Gastrocnemius medialis (tissue), 4 donors: ENCODE measurements around the gene LRRC19. TPM values are rescaled to one million over a fixed set of nuclear protein-coding genes. Genes with fewer than 3 reads are reported as not detected.

Source experiments
- ATAC-seq, 2 donors: fragments of 150-250 bp; one replicate each; pipeline ENCODE4 v1.9.1; 2016
- DNase-seq, 2 donors: peaks; one replicate each; pipeline ENCODE4 v3.0.0-alpha.2; 2019
- H3K27ac ChIP-seq, 4 donors: fragments of 200-600 bp; sonication (generic); 1 replicate in 1 of 4; 2 replicates in 3 of 4; pipeline ENCODE4 v1.5.1; 2016 to 2018; ENCODE audit warnings: mild to moderate bottlenecking in 2 of 4, moderate library complexity in 1 of 4
- H3K27me3 ChIP-seq, 3 donors: fragments of 200-600 bp; sonication (generic) in 2 of 3; 1 replicate in 1 of 3; 2 replicates in 2 of 3; pipeline versions ENCODE4 v1.5.1 to v1.6.0; 2016 to 2019; ENCODE audit warnings: mild to moderate bottlenecking in 1 of 3, moderate library complexity in 1 of 3
- H3K36me3 ChIP-seq, 2 donors: fragments of 200-600 bp; sonication (generic) in 1 of 2; one replicate each; pipeline ENCODE4 v1.5.1; 2017 to 2018
- H3K4me1 ChIP-seq, 2 donors: fragments of 200-600 bp; sonication (generic) in 1 of 2; one replicate each; pipeline ENCODE4 v1.5.1; 2016 to 2017; ENCODE audit warnings: mild to moderate bottlenecking in 2 of 2
- H3K4me3 ChIP-seq, 4 donors: fragments of 200-600 bp; sonication (generic) in 3 of 4; 1 replicate in 1 of 4; 2 replicates in 3 of 4; pipeline ENCODE4 v1.5.1; 2016 to 2019; ENCODE audit warnings: mild to moderate bottlenecking in 2 of 4
- H3K9me3 ChIP-seq, 3 donors: fragments of 200-600 bp; sonication (generic) in 2 of 3; 1 replicate in 1 of 3; 2 replicates in 2 of 3; pipeline ENCODE4 v1.5.1; 2016 to 2019
- CTCF ChIP-seq, 5 experiments: fragments of 450-650 bp in 3 of 5; fragments of 200-600 bp in 2 of 5; sonication (generic) in 2 of 5; IDR thresholded peaks in 4 of 5; conservative IDR thresholded peaks in 1 of 5; 1 replicate in 4 of 5; 2 replicates in 1 of 5; pipeline ENCODE4 v1.5.1; 2016 to 2019; ENCODE audit warnings: antibody characterized with exemption in 5 of 5, mild to moderate bottlenecking in 3 of 5, moderate library complexity in 3 of 5
- POLR2A ChIP-seq, 2 donors: fragments of 450-650 bp; IDR thresholded peaks; one replicate each; pipeline ENCODE4 v1.6.1; 2017; ENCODE audit warnings: antibody characterized with exemption in 2 of 2, mild to moderate bottlenecking in 2 of 2, moderate library complexity in 2 of 2
- in situ Hi-C, 4 donors: fragments of 200-750 bp; cut with MboI; loops; one replicate each; pipeline versions ENCODE4 v1.15.0 to v1.8.0; 2017; ENCODE audit warnings: low sequenced_read_pairs in 4 of 4
- intact Hi-C: fragments of 100-400 bp; cut with DNase I; formaldehyde crosslinking; loops from one replicate; pipeline ENCODE4 v1.15.1; 2023; ENCODE audit warnings: low total_unique reads
- total RNA-seq, 4 donors: library from RNA; depleted of rRNA; stranded (reverse); fragments of >200 nt; gene quantifications; one replicate each; pipeline versions ENCODE4 v1.1.0 to v1.2.3, GENCODE V29; 2016

The LRRC19 gene
- total RNA-seq, 4 donors from 2014 or later = 0.22 TPM; not detected in 3

GRCh38 chr9:26956860-26957233 is 48.6 kb downstream of the LRRC19 start:
- Histone ChIP-seq H3K27ac (peak overlapping the region; percentile 82 to 90 (median 85)), H3K4me1 (peaks cover 14 to 18% of the 10 kb centered on the region in 2 donors), H3K27me3 (no peaks in the 10 kb centered on the region), H3K4me3 (peak overlapping the region; percentile 61 to 74 (median 70)), H3K36me3 (no peaks in the 10 kb centered on the region), H3K9me3 (no peaks in the 10 kb centered on the region)
- peak in 1 of 2 donors; percentile 6 for ATAC-seq
- no peak for TF ChIP-seq POLR2A (IDR thresholded peaks at IDR 0.05)
- no peak for TF ChIP-seq CTCF (IDR thresholded peaks at IDR 0.05 in 4 of 5, conservative IDR thresholded peaks at IDR 0.05 in 1 of 5)
- no peak for DNase-seq
- in situ Hi-C loops (loop anchor here in 1 of 4 donors (10.0 kb wide), 1 partner anchor 618 kb away; the partner anchor contains the start of gene C9orf72), intact Hi-C loops (loop anchor here (1.0 to 10.0 kb wide), 2 partner anchors 10 to 418 kb away; partner anchors contain the start of gene PLAA)

DNA sequence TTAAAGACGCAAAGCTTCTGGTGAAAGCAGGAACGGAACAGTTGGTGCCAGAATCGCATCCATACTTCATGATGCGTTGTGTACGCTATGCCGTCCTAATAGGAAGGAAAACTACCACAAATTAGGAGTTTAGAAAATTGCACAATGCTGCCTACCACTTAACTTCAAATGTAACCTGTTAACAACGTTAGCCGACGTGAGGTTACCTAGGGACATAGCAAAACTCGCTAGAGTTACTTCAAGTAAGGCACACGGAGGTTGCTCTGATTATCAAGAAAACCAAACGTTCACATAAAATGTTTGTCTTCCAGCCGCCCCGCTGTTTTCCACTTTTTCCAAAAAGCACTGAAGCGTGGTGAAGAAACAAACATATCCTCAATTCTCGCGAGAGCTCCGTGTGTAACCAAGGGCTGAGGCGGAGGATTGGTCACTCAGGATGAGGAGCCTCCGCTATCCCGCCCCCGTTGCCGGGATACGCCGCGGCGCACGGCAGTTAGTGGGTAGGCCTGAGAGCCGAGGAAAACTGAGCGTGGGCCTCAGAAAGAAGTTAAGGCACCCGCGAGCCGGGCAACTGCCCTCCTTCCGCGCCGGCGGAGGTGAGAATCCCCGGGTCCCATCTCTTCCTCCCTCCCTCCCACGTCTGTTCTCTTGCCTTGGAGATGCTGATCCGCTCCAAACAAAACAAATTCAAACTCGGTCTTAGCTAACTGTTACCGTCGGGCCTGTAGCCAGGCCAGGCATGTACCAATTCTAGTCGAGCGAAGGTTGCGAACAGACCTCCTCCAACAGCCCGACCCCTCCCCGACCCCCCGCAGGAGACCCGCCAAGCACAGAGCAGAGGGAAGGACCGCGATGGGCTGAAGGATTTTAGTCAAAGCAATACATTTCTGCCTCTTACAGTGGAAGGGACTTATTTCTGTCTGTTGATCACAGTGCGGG is 49.3 kb downstream of the LRRC19 start, which contains the start of gene IFT74:
TSS of gene IFT74 (plus strand) at position 492 of the 939 bp plus-strand sequence. CDS start 5,556 bp downstream, outside the sequence.
- H3K27me3 ChIP-seq = no peaks in the 10 kb centered on the region
- H3K27ac ChIP-seq = peak within 1 kb of the TSS; percentile 82 to 90 (median 85)
- DNase-seq (peak; percentile 96 to 97), ATAC-seq (peak; percentile 99)
- TF ChIP-seq POLR2A (IDR thresholded peaks at IDR 0.05) = peak; percentile 23 to 60
- no peak for TF ChIP-seq CTCF (IDR thresholded peaks at IDR 0.05 in 4 of 5, conservative IDR thresholded peaks at IDR 0.05 in 1 of 5)
- H3K9me3 ChIP-seq = no peaks in the 10 kb centered on the region
- intact Hi-C loops = loop anchor here (1.0 to 10.0 kb wide), 2 partner anchors 9 to 419 kb away; partner anchors contain the start of gene PLAA
- in situ Hi-C loops = loop anchor here in 1 of 4 donors (10.0 kb wide), 1 partner anchor 619 kb away; the partner anchor contains the start of gene C9orf72
- H3K36me3 ChIP-seq = no peaks in the 10 kb centered on the region
- H3K4me3 ChIP-seq = peak within 1 kb of the TSS; percentile 61 to 74 (median 70)
- peaks cover 14 to 18% of the 10 kb centered on the region in 2 donors for H3K4me1 ChIP-seq

- ATAC-seq = no peak
- in situ Hi-C loops = loop anchor here in 1 of 4 donors (10.0 kb wide), 1 partner anchor 619 kb away; the partner anchor contains the start of gene C9orf72
- peak overlapping the region; percentile 61 to 74 (median 70) for H3K4me3 ChIP-seq
These were observed 50.1 kb downstream of the LRRC19 start for GRCh38 chr9:26955222-26955903.

More at GRCh38 chr9:26955222-26955903, 50.1 kb downstream of the LRRC19 start:
- H3K4me1 ChIP-seq = peaks cover 14 to 18% of the 10 kb centered on the region in 2 donors
- no peaks in the 10 kb centered on the region for H3K9me3 ChIP-seq
- no peak for DNase-seq
- H3K36me3 ChIP-seq = no peaks in the 10 kb centered on the region
- H3K27me3 ChIP-seq = no peaks in the 10 kb centered on the region
- H3K27ac ChIP-seq = peak overlapping the region; percentile 82 to 90 (median 85)
- no peak for TF ChIP-seq POLR2A (IDR thresholded peaks at IDR 0.05)
- no peak for TF ChIP-seq CTCF (IDR thresholded peaks at IDR 0.05 in 4 of 5, conservative IDR thresholded peaks at IDR 0.05 in 1 of 5)
- intact Hi-C loops = loop anchor here (10.0 kb wide), 1 partner anchor 419 kb away; no protein-coding TSS in a partner anchor
